Mesodermal cell (in vitro differentiated cells): ENCODE results near the gene BICD1.
"Not testable (repeated sequence)": the region's sequence is repeated elsewhere in the genome, so short reads cannot be mapped to it uniquely, and the experiment has no call there.

Source experiments
- H3K27ac ChIP-seq: 2 replicates; pipeline ENCODE4 v1.7.0; 2013; ENCODE audit warnings: mild to moderate bottlenecking, low read depth, low read length, moderate library complexity; ENCODE audit not compliant: severe bottlenecking
- H3K36me3 ChIP-seq: 2 replicates; pipeline ENCODE4 v1.7.1; 2013; ENCODE audit warnings: mild to moderate bottlenecking, low read length, moderate library complexity; ENCODE audit not compliant: control insufficient read depth, insufficient read depth
- H3K4me1 ChIP-seq: one replicate; pipeline ENCODE4 v1.7.1; 2013; ENCODE audit warnings: mild to moderate bottlenecking, low read length; ENCODE audit not compliant: insufficient read depth, control insufficient read depth, poor library complexity, severe bottlenecking
- H3K4me3 ChIP-seq: 2 replicates; pipeline ENCODE4 v1.7.0; 2013; ENCODE audit warnings: low read length, control low read depth, mild to moderate bottlenecking; ENCODE audit not compliant: insufficient read depth, poor library complexity, severe bottlenecking; ENCODE audit errors: extremely low read depth
- H3K9me3 ChIP-seq: 2 replicates; pipeline ENCODE4 v1.7.1; 2013; ENCODE audit warnings: mild to moderate bottlenecking, low read length, moderate library complexity; ENCODE audit not compliant: control insufficient read depth
- WGBS, 2 experiments: methylation state at CpG; one replicate each; pipeline ENCODE4 v1.1.5; 2013; ENCODE audit warnings: missing lambda C conversion rate in 2 of 2; ENCODE audit not compliant: insufficient coverage in 2 of 2; 5-methylcytosine and 5-hydroxymethylcytosine counted together

Gene BICD1

GRCh38 chr12:32214723-32215122, 108.1 kb downstream of the BICD1 start:
- H3K4me3 ChIP-seq = no peak overlapping the region
- H3K9me3 ChIP-seq = no peaks in the 10 kb centered on the region
- no peak overlapping the region for H3K27ac ChIP-seq
- WGBS, 2 experiments = 86 to 88% methylated on average over 2 to 3 of the region's 5 CpGs
- H3K4me1 ChIP-seq = peaks cover 3% of the 10 kb centered on the region
- H3K36me3 ChIP-seq = peaks cover 17% of the 10 kb centered on the region

GRCh38 chr12:32217354-32218310, 111.0 kb downstream of the BICD1 start:
- 91 to 97% methylated on average over 6 to 8 of the region's 10 CpGs for WGBS, 2 experiments
- Histone ChIP-seq H3K4me3 (no peak overlapping the region), H3K27ac (no peak overlapping the region), H3K4me1 (peaks cover 3% of the 10 kb centered on the region), H3K9me3 (no peaks in the 10 kb centered on the region), H3K36me3 (peaks cover 17% of the 10 kb centered on the region)

GRCh38 chr12:32223941-32224340, 117.3 kb downstream of the BICD1 start:
- WGBS, 2 experiments = 100% methylated on average over 1 of the region's 1 CpG; no CpG with 5 or more reads in 1 of the 2 experiments
- Histone ChIP-seq H3K9me3 (no peaks in the 10 kb centered on the region), H3K4me1 (no peaks in the 10 kb centered on the region), H3K4me3 (no peak overlapping the region), H3K36me3 (peaks cover 23% of the 10 kb centered on the region), H3K27ac (no peak overlapping the region)

GRCh38 chr12:32226768-32227167, 120.1 kb downstream of the BICD1 start:
- Histone ChIP-seq H3K4me1 (no peaks in the 10 kb centered on the region), H3K36me3 (peaks cover 23% of the 10 kb centered on the region), H3K27ac (no peak overlapping the region), H3K9me3 (no peaks in the 10 kb centered on the region), H3K4me3 (no peak overlapping the region)
- WGBS, 2 experiments = 66 to 80% methylated on average over 4 to 5 of the region's 5 CpGs

GRCh38 chr12:32229971-32230612, 123.4 kb downstream of the BICD1 start:
- H3K36me3 ChIP-seq = peaks cover 5% of the 10 kb centered on the region
- H3K4me3 ChIP-seq = no peak overlapping the region
- no peaks in the 10 kb centered on the region for H3K9me3 ChIP-seq
- WGBS, 2 experiments = 64 to 91% methylated on average over 3 to 4 of the region's 4 CpGs
- no peak overlapping the region for H3K27ac ChIP-seq
- no peaks in the 10 kb centered on the region for H3K4me1 ChIP-seq

- WGBS, 2 experiments = 100% methylated on average over 1 to 3 of the region's 3 CpGs
- no peak overlapping the region for H3K4me3 ChIP-seq
- no peaks in the 10 kb centered on the region for H3K4me1 ChIP-seq
- H3K36me3 ChIP-seq = peaks cover 3% of the 10 kb centered on the region
- no peak overlapping the region for H3K27ac ChIP-seq
- H3K9me3 ChIP-seq = no peaks in the 10 kb centered on the region
Measured at GRCh38 chr12:32230613-32230993, 124.0 kb downstream of the BICD1 start.

- not testable (repeated sequence) for H3K4me3 ChIP-seq, H3K9me3 ChIP-seq, H3K27ac ChIP-seq, H3K36me3 ChIP-seq, H3K4me1 ChIP-seq
- WGBS, 2 experiments = 83 to 100% methylated on average over 1 of the region's 2 CpGs
Measured at GRCh38 chr12:32231361-32231760, 124.7 kb downstream of the BICD1 start.

- no peak overlapping the region for H3K27ac ChIP-seq
- no peaks in the 10 kb centered on the region for H3K9me3 ChIP-seq
- 100% methylated on average over 1 to 2 of the region's 3 CpGs for WGBS, 2 experiments
- no peaks in the 10 kb centered on the region for H3K4me1 ChIP-seq
- no peak overlapping the region for H3K4me3 ChIP-seq
- H3K36me3 ChIP-seq = peaks cover 4% of the 10 kb centered on the region
Measured at GRCh38 chr12:32233568-32233967, 126.9 kb downstream of the BICD1 start.

GRCh38 chr12:32235251-32235650, 128.6 kb downstream of the BICD1 start:
- H3K9me3 ChIP-seq = no peaks in the 10 kb centered on the region
- H3K27ac ChIP-seq = no peak overlapping the region
- H3K4me3 ChIP-seq = no peak overlapping the region
- peaks cover 4% of the 10 kb centered on the region for H3K36me3 ChIP-seq
- peaks cover 3% of the 10 kb centered on the region for H3K4me1 ChIP-seq
- WGBS, 2 experiments = 100% methylated on average over 1 of the region's 2 CpGs; no CpG with 5 or more reads in 1 of the 2 experiments

- 85 to 93% methylated on average over 3 to 5 of the region's 5 CpGs for WGBS, 2 experiments
- H3K4me1 ChIP-seq = peaks cover 7% of the 10 kb centered on the region
- peaks cover 4% of the 10 kb centered on the region for H3K36me3 ChIP-seq
- no peak overlapping the region for H3K27ac ChIP-seq
- no peak overlapping the region for H3K4me3 ChIP-seq
- H3K9me3 ChIP-seq = no peaks in the 10 kb centered on the region
Measured at GRCh38 chr12:32240162-32240561, 133.5 kb downstream of the BICD1 start.

GRCh38 chr12:32240831-32241230, 134.2 kb downstream of the BICD1 start:
- H3K36me3 ChIP-seq = peaks cover 4% of the 10 kb centered on the region
- no peaks in the 10 kb centered on the region for H3K9me3 ChIP-seq
- no peak overlapping the region for H3K4me3 ChIP-seq
- WGBS, 2 experiments = 90% methylated on average over 2 of the region's 4 CpGs; no CpG with 5 or more reads in 1 of the 2 experiments
- H3K4me1 ChIP-seq = peaks cover 7% of the 10 kb centered on the region
- no peak overlapping the region for H3K27ac ChIP-seq
